ENCODE measurements around the gene CHD5.

CHD5 gene

DNA sequence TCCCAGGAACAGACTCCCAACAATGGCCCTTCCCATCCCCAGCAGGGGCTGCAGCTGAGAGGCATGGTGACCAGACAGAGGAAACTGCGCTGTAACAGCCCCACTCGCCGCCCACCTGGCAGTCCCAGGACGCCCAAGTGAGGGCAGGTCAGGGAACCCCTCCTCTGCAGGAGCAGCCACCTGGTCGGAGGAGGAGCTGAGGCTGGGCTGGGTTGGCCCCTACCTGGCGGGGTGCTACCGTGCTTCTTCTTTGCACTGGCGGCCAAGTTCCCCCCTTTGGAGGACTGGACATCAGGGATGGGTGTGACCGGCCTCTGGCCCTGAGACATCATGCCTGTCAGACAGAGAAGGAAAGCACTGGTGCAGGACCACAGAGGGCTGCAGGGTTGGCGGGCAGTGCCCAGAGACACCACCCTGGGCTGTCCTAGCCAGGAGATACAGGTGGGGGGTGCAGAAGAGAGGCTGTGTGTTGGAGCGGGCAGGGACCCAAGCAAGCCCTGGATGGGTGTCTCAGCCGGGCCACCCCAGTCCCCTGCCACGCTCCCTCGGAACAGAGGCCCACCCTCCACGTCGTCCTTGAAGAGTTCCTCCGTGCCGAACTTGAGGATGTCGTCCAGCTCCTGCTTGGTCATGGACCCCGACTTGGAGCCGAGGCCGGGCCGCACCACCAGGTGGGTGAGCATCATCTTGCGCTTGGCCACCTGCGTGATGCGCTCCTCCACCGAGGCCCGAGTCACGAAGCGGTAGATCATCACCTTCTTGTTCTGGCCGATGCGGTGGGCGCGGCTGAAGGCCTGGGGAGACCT lies 51.6 kb downstream of the CHD5 start:
- no peak overlapping the region for H3K27ac ChIP-seq (ENCODE audit: low read depth, low read length)
- no peaks in the 10 kb centered on the region for H3K36me3 ChIP-seq (ENCODE audit: control insufficient read depth, insufficient read depth, low read length)
- H3K9ac ChIP-seq (ENCODE audit: low read length): no peak overlapping the region
- H3K27me3 ChIP-seq (ENCODE audit: control insufficient read depth, insufficient read depth, low read length): no peaks in the 10 kb centered on the region
- H3K4me1 ChIP-seq (ENCODE audit: control insufficient read depth, insufficient read depth, low read length): no peaks in the 10 kb centered on the region
- no peak overlapping the region for H3K4me3 ChIP-seq (ENCODE audit: low read length)

DNA sequence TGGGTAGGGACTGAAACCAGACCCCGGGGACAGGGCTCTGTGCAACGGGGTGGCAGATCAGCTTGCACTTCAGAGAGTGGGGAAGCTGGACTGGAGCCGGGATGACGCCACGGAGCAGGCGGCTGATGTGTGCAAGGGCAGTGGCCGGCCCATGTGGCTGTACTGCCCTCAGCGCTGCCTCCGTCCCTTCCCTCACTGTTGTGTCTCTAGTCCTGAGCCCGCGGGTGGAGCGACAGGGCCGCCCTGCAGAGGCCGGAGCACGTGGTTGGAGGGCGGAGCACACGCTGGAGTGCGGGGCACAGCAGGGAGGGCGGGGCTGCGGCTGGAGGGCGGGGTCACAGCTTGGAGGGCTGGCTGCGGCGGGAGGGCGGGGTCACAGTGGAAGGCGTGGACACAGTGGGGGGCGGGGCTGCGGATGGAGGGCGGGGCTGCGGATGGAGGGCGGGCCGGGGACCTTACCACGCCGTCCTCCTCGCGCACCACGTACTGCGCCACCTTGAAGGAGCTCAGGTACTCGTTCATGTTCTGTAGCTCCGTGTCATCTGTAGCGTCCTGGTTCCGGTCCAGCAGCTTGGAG lies 52.4 kb downstream of the CHD5 start:
- no peaks in the 10 kb centered on the region for H3K4me1 ChIP-seq (ENCODE audit: control insufficient read depth, insufficient read depth, low read length)
- no peak overlapping the region for H3K27ac ChIP-seq (ENCODE audit: low read depth, low read length)
- no peak overlapping the region for H3K9ac ChIP-seq (ENCODE audit: low read length)
- H3K4me3 ChIP-seq (ENCODE audit: low read length): peak overlapping the region; percentile 49
- H3K36me3 ChIP-seq (ENCODE audit: control insufficient read depth, insufficient read depth, low read length): no peaks in the 10 kb centered on the region
- no peaks in the 10 kb centered on the region for H3K27me3 ChIP-seq (ENCODE audit: control insufficient read depth, insufficient read depth, low read length)

DNA sequence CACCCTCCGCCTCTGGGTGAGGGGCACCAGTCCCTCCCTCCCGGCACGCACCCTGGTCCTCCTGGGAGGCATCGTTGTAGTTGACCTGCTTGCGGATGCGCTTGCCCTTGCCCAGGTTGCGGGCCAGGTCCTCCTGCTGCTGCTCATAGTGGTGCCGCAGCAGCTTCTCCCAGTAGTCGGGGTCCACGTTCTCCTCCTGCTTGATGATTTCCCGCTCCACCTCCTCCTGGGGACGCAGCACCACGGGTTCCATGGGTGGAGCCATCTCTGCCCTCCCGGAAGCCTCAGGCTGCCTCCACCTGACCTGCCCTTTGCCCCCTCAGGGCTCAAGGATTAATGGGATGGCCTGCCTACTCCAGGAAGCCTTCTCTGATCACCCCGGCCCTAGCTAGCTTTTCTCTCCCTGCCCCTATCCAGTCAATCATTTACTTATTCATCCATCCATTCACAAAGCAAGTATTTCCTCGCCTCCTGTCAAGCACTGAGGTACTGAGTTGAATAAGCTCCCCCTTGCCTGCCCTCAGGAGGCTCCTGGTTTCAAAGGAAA lies 53.5 kb downstream of the CHD5 start:
- Histone ChIP-seq H3K4me3 (ENCODE audit: low read length) (no peak overlapping the region), H3K9ac (ENCODE audit: low read length) (no peak overlapping the region), H3K27me3 (ENCODE audit: control insufficient read depth, insufficient read depth, low read length) (no peaks in the 10 kb centered on the region), H3K4me1 (ENCODE audit: control insufficient read depth, insufficient read depth, low read length) (no peaks in the 10 kb centered on the region), H3K27ac (ENCODE audit: low read depth, low read length) (no peak overlapping the region), H3K36me3 (ENCODE audit: control insufficient read depth, insufficient read depth, low read length) (no peaks in the 10 kb centered on the region)

DNA sequence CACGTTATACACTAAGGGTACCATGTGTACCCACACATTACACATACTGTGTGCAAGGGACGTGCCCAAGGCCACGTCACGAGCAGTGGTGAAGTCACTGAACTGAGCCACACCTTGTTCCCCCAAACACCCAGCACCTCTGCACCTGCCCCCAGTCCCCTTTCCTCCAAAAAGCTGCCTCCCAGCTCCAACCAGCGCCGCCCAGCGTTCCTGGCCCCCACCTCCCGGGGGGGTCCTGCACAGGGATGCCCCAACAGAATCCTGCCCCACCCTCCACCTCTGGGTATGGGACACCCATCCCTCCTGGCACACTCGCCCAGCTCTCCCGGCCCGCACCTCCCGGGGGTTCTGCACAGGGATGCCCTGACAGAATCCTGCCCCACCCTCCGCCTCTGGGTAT lies 54.1 kb downstream of the CHD5 start:
- Histone ChIP-seq H3K36me3 (ENCODE audit: control insufficient read depth, insufficient read depth, low read length) (no peaks in the 10 kb centered on the region), H3K9ac (ENCODE audit: low read length) (no peak overlapping the region), H3K4me1 (ENCODE audit: control insufficient read depth, insufficient read depth, low read length) (no peaks in the 10 kb centered on the region), H3K27ac (ENCODE audit: low read depth, low read length) (no peak overlapping the region), H3K27me3 (ENCODE audit: control insufficient read depth, insufficient read depth, low read length) (no peaks in the 10 kb centered on the region), H3K4me3 (ENCODE audit: low read length) (no peak overlapping the region)

DNA sequence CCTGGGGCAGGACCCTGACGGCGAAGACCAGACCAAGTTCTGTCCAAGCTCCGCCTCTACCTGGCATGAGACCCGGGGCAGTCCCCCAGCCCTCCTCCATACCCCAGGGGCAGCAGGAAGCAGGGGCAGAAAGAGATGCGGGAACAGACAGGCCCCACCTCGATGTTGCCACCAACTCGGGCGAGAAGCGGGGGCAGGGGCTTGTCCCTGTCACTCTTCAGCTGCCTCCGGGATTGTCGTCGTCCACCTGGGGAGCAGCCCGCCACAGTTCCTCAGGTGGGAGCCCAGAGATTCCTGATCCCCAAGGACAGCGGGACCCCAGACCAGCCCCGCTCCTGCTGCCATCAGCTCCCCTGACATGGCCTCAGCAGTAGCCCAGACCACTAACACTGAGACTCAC lies 54.8 kb downstream of the CHD5 start:
- no peaks in the 10 kb centered on the region for H3K27me3 ChIP-seq (ENCODE audit: control insufficient read depth, insufficient read depth, low read length)
- H3K4me1 ChIP-seq (ENCODE audit: control insufficient read depth, insufficient read depth, low read length): no peaks in the 10 kb centered on the region
- no peak overlapping the region for H3K27ac ChIP-seq (ENCODE audit: low read depth, low read length)
- no peaks in the 10 kb centered on the region for H3K36me3 ChIP-seq (ENCODE audit: control insufficient read depth, insufficient read depth, low read length)
- H3K4me3 ChIP-seq (ENCODE audit: low read length): no peak overlapping the region
- H3K9ac ChIP-seq (ENCODE audit: low read length): no peak overlapping the region

DNA sequence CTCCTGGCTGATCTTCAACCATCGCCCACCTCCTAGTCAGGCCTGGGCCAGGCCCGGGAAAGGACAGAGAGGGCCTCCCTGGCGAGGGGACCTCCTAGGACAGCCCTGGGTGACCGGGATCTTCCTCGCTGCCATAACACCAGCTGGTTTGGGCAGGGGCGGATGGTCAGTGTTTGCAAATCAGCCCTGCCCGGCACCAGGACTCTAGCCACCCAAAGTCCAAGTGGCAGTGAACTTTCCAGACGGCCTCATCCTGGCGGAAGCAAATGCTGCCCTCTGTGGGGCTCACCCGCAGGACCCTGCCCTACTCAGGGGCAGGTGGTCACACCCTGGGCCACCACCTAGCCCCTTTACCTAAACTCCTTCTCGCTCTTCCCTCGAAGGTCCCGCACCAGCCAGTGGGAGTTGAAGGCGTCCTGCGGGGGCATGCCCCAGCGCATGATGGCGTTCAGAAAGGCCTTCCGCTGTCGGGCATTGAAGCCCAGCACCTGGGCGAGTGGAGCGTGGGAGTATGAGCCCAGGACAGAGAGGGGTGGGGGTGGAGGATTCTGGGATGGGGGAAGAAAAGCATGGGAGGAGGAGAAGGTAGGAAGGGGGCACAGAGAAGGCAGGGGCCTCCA lies 55.3 kb downstream of the CHD5 start:
- H3K36me3 ChIP-seq (ENCODE audit: control insufficient read depth, insufficient read depth, low read length): no peaks in the 10 kb centered on the region
- H3K27ac ChIP-seq (ENCODE audit: low read depth, low read length): no peak overlapping the region
- no peaks in the 10 kb centered on the region for H3K27me3 ChIP-seq (ENCODE audit: control insufficient read depth, insufficient read depth, low read length)
- no peaks in the 10 kb centered on the region for H3K4me1 ChIP-seq (ENCODE audit: control insufficient read depth, insufficient read depth, low read length)
- H3K4me3 ChIP-seq (ENCODE audit: low read length): no peak overlapping the region
- H3K9ac ChIP-seq (ENCODE audit: low read length): no peak overlapping the region

DNA sequence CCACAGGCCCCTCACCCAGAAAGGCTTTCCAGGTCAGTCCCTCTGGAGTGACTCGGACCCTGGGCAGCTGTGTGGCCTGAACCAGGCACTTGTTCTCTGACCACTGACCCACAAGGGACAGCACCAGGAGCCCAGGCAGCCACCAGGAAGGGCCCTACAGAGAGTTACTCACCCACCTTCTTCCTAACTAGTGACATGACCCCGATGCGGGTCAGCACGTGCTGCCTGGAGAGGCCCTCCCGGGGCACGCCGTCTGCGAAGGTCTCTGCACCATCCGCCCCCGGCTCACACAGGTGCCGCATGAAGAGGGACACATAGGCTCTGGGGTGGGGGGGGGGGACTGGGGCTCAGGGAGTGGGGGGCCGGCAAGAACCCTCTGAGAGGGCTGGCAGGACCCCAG lies 55.8 kb downstream of the CHD5 start:
- no peak overlapping the region for H3K9ac ChIP-seq (ENCODE audit: low read length)
- no peaks in the 10 kb centered on the region for H3K4me1 ChIP-seq (ENCODE audit: control insufficient read depth, insufficient read depth, low read length)
- no peak overlapping the region for H3K4me3 ChIP-seq (ENCODE audit: low read length)
- no peaks in the 10 kb centered on the region for H3K27me3 ChIP-seq (ENCODE audit: control insufficient read depth, insufficient read depth, low read length)
- H3K27ac ChIP-seq (ENCODE audit: low read depth, low read length): no peak overlapping the region
- H3K36me3 ChIP-seq (ENCODE audit: control insufficient read depth, insufficient read depth, low read length): no peaks in the 10 kb centered on the region

DNA sequence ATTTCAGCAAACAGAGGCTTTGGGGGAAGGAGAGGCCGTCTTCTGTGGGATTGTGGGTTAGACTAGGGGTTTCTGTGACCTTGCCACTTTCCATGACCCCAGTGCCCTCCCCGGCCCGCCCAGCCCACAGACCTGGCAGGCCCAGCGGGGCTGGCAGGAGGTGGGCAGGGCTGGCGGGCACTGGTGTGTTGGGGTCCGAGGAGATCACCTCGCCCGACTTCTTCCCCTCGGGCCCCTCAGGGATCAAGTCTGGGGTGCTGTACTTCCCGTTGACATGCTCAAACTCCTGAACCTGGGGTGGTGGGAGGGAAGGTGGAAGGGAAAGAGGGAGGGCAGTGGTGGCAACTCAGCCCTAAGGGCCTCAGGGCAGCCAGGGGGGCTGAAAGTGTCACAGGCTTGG lies 56.3 kb downstream of the CHD5 start:
- Histone ChIP-seq H3K4me1 (ENCODE audit: control insufficient read depth, insufficient read depth, low read length) (no peaks in the 10 kb centered on the region), H3K27ac (ENCODE audit: low read depth, low read length) (no peak overlapping the region), H3K36me3 (ENCODE audit: control insufficient read depth, insufficient read depth, low read length) (no peaks in the 10 kb centered on the region), H3K9ac (ENCODE audit: low read length) (no peak overlapping the region), H3K4me3 (ENCODE audit: low read length) (no peak overlapping the region), H3K27me3 (ENCODE audit: control insufficient read depth, insufficient read depth, low read length) (no peaks in the 10 kb centered on the region)

DNA sequence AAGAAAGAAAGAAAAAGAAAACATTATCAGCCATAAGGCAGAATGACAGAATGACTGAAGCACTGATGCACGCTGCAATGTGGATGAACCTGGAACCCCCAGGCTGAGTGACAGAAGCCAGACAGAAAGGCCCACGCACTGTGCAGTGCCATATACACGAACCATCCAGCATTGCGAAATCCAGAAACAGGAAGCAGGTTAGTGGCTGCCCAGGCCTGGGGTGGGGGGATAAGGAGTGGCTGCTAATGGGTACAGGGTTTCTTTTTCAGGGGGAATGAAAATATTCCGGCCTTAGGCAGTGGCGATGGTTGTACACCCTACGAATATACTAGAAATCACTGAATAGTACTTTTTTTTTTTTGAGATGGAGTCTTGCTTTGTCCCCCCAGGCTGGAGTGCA lies 57.0 kb downstream of the CHD5 start:
- Histone ChIP-seq H3K27ac (ENCODE audit: low read depth, low read length) (no peak overlapping the region), H3K4me3 (ENCODE audit: low read length) (no peak overlapping the region), H3K27me3 (ENCODE audit: control insufficient read depth, insufficient read depth, low read length) (no peaks in the 10 kb centered on the region), H3K4me1 (ENCODE audit: control insufficient read depth, insufficient read depth, low read length) (no peaks in the 10 kb centered on the region), H3K9ac (ENCODE audit: low read length) (no peak overlapping the region), H3K36me3 (ENCODE audit: control insufficient read depth, insufficient read depth, low read length) (no peaks in the 10 kb centered on the region)

DNA sequence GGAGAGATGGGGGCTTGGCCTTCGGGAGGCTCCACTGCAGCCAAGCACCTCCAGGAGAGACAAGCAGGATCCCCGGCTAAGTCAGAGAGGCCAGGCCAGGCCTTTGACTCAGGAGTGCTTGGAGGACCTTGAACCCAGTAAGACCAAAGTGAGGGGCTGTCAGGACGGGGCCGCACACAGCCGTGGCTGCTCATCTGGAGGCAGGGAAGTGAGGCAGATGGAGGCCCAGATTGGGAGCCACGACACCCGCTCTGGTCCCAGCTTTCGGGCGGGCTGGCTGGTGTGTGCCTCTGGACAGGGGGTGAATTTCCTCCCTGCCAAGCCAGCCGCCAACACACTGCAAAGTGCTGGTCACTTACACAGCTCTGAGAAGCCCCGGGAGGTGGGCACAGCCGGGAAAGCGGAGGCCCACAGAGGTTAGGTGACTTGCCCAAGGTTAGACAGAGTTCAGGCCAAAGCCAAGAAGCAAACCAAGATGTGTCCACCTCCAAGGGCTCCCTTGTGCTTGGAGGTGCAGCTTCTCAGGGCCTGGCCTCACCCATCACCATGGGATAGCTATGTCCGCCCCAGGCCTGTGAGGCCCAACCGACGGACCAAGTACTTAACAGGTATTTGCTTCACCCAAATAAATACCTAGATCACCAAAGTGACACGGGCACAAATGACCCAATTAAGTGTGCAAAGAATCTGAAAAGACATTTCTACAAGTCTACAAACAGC lies 58.3 kb downstream of the CHD5 start:
- no peak overlapping the region for H3K4me3 ChIP-seq (ENCODE audit: low read length)
- no peaks in the 10 kb centered on the region for H3K36me3 ChIP-seq (ENCODE audit: control insufficient read depth, insufficient read depth, low read length)
- H3K27ac ChIP-seq (ENCODE audit: low read depth, low read length): no peak overlapping the region
- no peaks in the 10 kb centered on the region for H3K4me1 ChIP-seq (ENCODE audit: control insufficient read depth, insufficient read depth, low read length)
- no peaks in the 10 kb centered on the region for H3K27me3 ChIP-seq (ENCODE audit: control insufficient read depth, insufficient read depth, low read length)
- H3K9ac ChIP-seq (ENCODE audit: low read length): no peak overlapping the region

DNA sequence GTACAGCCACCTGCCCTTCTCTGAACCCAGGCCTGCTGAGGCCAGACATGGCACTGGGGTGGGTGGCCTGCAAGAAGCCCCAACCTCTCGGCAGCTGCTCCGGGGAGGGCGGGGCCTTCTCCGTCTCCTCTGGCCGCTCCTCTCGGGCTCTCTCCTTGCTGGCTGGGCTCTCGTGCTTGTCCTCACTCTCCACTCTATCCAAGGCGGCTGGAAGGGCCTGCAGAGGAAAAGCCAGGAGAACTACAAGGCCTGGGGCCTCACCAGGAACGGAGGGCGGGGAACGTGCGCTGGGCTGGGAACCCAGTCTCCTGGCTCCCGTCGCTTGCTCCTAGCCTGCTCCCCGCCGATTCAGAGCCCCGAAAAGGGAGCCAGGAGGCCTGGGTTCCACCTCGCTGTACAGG lies 59.1 kb downstream of the CHD5 start:
- H3K27ac ChIP-seq (ENCODE audit: low read depth, low read length): no peak overlapping the region
- no peaks in the 10 kb centered on the region for H3K36me3 ChIP-seq (ENCODE audit: control insufficient read depth, insufficient read depth, low read length)
- H3K9ac ChIP-seq (ENCODE audit: low read length): no peak overlapping the region
- no peak overlapping the region for H3K4me3 ChIP-seq (ENCODE audit: low read length)
- H3K4me1 ChIP-seq (ENCODE audit: control insufficient read depth, insufficient read depth, low read length): no peaks in the 10 kb centered on the region
- no peaks in the 10 kb centered on the region for H3K27me3 ChIP-seq (ENCODE audit: control insufficient read depth, insufficient read depth, low read length)

DNA sequence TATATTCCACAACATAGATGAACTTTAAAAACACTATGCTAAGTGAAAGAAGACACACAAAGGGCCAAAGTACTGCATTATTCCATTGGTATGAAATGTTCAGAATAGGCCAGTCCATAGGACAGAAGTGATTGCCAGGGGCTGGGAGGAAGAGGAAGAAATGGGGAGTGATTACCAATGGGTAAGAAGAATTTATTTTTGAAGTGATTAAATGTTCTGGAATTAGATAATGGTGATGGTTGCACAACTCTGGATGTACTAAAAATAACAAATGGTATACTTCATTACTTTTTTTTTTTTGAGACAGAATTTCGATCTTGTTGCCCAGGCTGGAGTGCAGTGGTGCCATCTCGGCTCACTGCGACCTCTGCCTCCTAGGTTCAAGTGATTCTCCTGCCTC lies 61.7 kb downstream of the CHD5 start:
- Histone ChIP-seq H3K9ac (ENCODE audit: low read length) (no peak overlapping the region), H3K27ac (ENCODE audit: low read depth, low read length) (no peak overlapping the region), H3K4me1 (ENCODE audit: control insufficient read depth, insufficient read depth, low read length) (no peaks in the 10 kb centered on the region), H3K36me3 (ENCODE audit: control insufficient read depth, insufficient read depth, low read length) (no peaks in the 10 kb centered on the region), H3K4me3 (ENCODE audit: low read length) (no peak overlapping the region), H3K27me3 (ENCODE audit: control insufficient read depth, insufficient read depth, low read length) (no peaks in the 10 kb centered on the region)

All from rectal smooth muscle tissue (tissue), 1 donor.